Measurements from ENCODE around the gene PARP4. TPM values are rescaled to one million over a fixed set of nuclear protein-coding genes. Genes with fewer than 3 reads are reported as not detected.
A peak's percentile ranks its signal among the peaks of the same experiment; 100 is the strongest.

PARP4 gene
- total and polyA plus RNA-seq, 2 of the 13 experiments (the other 11 are each of a cell fraction or from before 2014, with no cell fraction given): 40.5 to 42.6 TPM

DNA sequence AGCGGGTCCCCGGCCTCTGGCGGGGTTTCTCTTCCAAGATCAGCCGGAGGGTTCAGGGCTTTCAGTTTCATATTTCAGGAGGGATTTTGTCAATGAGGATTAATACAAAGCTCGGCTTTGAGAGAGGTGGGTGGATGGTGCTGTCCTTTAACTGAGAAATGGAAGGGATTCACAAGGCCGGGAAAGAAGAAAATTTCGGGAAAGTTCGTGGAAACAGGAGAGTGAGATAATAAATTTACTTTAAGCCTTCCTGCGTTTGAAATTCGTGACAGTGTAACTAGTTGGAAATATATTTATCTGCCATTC is 283 bp upstream of the PARP4 start (continued):
- TF ChIP-seq ZNF556 (CRISPR knock-in tag; IDR thresholded peaks at IDR 0.05; ENCODE audit: borderline replicate concordance): no peak
- TF ChIP-seq ZSCAN22 (CRISPR knock-in tag; IDR thresholded peaks at IDR 0.05): no peak
- TF ChIP-seq, protein P1, sequence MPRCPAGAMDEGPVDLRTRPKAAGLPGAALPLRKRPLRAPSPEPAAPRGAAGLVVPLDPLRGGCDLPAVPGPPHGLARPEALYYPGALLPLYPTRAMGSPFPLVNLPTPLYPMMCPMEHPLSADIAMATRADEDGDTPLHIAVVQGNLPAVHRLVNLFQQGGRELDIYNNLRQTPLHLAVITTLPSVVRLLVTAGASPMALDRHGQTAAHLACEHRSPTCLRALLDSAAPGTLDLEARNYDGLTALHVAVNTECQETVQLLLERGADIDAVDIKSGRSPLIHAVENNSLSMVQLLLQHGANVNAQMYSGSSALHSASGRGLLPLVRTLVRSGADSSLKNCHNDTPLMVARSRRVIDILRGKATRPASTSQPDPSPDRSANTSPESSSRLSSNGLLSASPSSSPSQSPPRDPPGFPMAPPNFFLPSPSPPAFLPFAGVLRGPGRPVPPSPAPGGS (CRISPR knock-in tag; IDR thresholded peaks at IDR 0.05): no peak
- TF ChIP-seq NAIF1 (CRISPR knock-in tag; IDR thresholded peaks at IDR 0.05; ENCODE audit: borderline replicate concordance): no peak; the same call in 1 of the 2 replicates
- no peak for TF ChIP-seq EED (CRISPR knock-in tag; IDR thresholded peaks at IDR 0.05)
- no peak for TF ChIP-seq FLYWCH1 (CRISPR knock-in tag; IDR thresholded peaks at IDR 0.05)
- no peak for TF ChIP-seq CHCHD3 (CRISPR knock-in tag; IDR thresholded peaks at IDR 0.05)
- TF ChIP-seq SCMH1 (CRISPR knock-in tag; IDR thresholded peaks at IDR 0.05; ENCODE audit: borderline replicate concordance): no peak
- peak; percentile 53 for TF ChIP-seq POLR2G (IDR thresholded peaks at IDR 0.05; ENCODE audit: low read depth, low read length)
- no peak for TF ChIP-seq RBM39 (IDR thresholded peaks at IDR 0.05; ENCODE audit: low read depth, low read length, poor library complexity, severe bottlenecking)
- TF ChIP-seq MIER3 (CRISPR knock-in tag; IDR thresholded peaks at IDR 0.05; ENCODE audit: borderline replicate concordance): no peak
- TF ChIP-seq PITX1 (CRISPR knock-in tag; IDR thresholded peaks at IDR 0.05): no peak
- TF ChIP-seq, protein P2, sequence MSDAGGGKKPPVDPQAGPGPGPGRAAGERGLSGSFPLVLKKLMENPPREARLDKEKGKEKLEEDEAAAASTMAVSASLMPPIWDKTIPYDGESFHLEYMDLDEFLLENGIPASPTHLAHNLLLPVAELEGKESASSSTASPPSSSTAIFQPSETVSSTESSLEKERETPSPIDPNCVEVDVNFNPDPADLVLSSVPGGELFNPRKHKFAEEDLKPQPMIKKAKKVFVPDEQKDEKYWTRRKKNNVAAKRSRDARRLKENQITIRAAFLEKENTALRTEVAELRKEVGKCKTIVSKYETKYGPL (CRISPR knock-in tag; IDR thresholded peaks at IDR 0.05): no peak

DNA sequence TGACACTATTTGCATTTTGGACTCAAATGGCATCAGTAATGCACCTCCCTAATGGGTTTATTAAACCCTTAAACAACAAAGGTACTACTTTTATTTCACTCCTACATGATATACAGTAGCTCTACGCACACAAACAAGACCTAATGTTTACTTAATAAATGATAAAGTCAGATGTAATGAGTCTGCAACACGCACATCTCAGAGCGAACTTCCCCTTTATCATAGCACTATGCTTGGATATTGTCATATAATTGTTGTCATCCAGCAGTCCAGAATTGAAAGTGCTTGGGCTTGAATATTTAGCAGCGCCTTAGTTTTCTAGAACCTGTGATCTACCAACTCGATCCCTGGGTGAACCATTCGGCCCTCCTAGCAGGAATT is 772 bp downstream of the PARP4 start:
- in situ Hi-C loops (cut with HindIII; ENCODE audit: extremely low pct_ligation_motif_present, low pct_unique_long_range_greater_than_20kb) (no loop called here), intact Hi-C loops (cut with micrococcal nuclease; ENCODE audit: unreplicated experiment) (no loop called here)
- ChIA-PET CTCF (ENCODE audit: low intra/inter-chr PET ratio, low total read pairs) (no interaction called here), POLR2A (interaction anchor here (1.0 to 2.9 kb wide), 5 partner anchors 9 to 31 kb away, joined by 3 to 22 read pairs (median 5); no protein-coding TSS in a partner anchor)
- H4K20me1 ChIP-seq (ENCODE audit: insufficient read depth, low read length): no peaks in the 10 kb centered on the region
- peaks cover 45% of the 10 kb centered on the region for H3K79me2 ChIP-seq (ENCODE audit: insufficient read depth, low read length)
- peak overlapping the region; percentile 78 to 92 (median 87) for H3K4me3 ChIP-seq (replicated peaks in 1 of 3; ENCODE audit: insufficient read depth in 1 of 3, low read depth in 2 of 3, low read length in 3 of 3)
- H2AFZ ChIP-seq (ENCODE audit: low read length): no peak overlapping the region
- peak overlapping the region; percentile 98 for H3K27ac ChIP-seq (ENCODE audit: extremely low read length, insufficient read depth, low read length)
- H3K4me2 ChIP-seq (ENCODE audit: low read depth, low read length): peak overlapping the region; percentile 86
- peak overlapping the region; percentile 92 for H3K9ac ChIP-seq (ENCODE audit: insufficient read depth, low read depth, low read length)
- BruUV-seq (replicated peaks): TSS peak; percentile 71
- ATAC-seq: no peak; the same call in 2 of the 3 replicates
- H3K9me3 ChIP-seq (ENCODE audit: low read length): no peaks in the 10 kb centered on the region
- H3K4me1 ChIP-seq (ENCODE audit: insufficient read depth, low read length): peaks cover 32% of the 10 kb centered on the region
- WGBS (ENCODE audit: low lambda C conversion rate): 1% methylated on average over 6 of the region's 6 CpGs
- FAIRE-seq: no peak
- DNase-seq (ENCODE audit: low spot score): no peak
- no peaks in the 10 kb centered on the region; a peak in 2 of 5 replicates for H3K36me3 ChIP-seq (replicated peaks in 1 of 2; ENCODE audit: control insufficient read depth in 1 of 2, insufficient read depth in 2 of 2, low read length in 2 of 2)
- H3K27me3 ChIP-seq (ENCODE audit: control insufficient read depth in 1 of 2, insufficient read depth in 2 of 2, low read length in 2 of 2): no peaks in the 10 kb centered on the region; a peak in 1 of 5 replicates
- TF ChIP-seq, protein P3, sequence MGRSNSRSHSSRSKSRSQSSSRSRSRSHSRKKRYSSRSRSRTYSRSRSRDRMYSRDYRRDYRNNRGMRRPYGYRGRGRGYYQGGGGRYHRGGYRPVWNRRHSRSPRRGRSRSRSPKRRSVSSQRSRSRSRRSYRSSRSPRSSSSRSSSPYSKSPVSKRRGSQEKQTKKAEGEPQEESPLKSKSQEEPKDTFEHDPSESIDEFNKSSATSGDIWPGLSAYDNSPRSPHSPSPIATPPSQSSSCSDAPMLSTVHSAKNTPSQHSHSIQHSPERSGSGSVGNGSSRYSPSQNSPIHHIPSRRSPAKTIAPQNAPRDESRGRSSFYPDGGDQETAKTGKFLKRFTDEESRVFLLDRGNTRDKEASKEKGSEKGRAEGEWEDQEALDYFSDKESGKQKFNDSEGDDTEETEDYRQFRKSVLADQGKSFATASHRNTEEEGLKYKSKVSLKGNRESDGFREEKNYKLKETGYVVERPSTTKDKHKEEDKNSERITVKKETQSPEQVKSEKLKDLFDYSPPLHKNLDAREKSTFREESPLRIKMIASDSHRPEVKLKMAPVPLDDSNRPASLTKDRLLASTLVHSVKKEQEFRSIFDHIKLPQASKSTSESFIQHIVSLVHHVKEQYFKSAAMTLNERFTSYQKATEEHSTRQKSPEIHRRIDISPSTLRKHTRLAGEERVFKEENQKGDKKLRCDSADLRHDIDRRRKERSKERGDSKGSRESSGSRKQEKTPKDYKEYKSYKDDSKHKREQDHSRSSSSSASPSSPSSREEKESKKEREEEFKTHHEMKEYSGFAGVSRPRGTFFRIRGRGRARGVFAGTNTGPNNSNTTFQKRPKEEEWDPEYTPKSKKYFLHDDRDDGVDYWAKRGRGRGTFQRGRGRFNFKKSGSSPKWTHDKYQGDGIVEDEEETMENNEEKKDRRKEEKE (IDR thresholded peaks at IDR 0.05): no peak
- TF ChIP-seq, protein P4, sequence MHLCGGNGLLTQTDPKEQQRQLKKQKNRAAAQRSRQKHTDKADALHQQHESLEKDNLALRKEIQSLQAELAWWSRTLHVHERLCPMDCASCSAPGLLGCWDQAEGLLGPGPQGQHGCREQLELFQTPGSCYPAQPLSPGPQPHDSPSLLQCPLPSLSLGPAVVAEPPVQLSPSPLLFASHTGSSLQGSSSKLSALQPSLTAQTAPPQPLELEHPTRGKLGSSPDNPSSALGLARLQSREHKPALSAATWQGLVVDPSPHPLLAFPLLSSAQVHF (CRISPR knock-in tag; IDR thresholded peaks at IDR 0.05): 0 out of 2 replicates have a peak, but pooled peaks have one; percentile 16
- TF ChIP-seq JUNB (CRISPR knock-in tag; IDR thresholded peaks at IDR 0.05; ENCODE audit: borderline replicate concordance): 0 out of 2 replicates have a peak, but pooled peaks have one; percentile 0
- TF ChIP-seq, protein P5, sequence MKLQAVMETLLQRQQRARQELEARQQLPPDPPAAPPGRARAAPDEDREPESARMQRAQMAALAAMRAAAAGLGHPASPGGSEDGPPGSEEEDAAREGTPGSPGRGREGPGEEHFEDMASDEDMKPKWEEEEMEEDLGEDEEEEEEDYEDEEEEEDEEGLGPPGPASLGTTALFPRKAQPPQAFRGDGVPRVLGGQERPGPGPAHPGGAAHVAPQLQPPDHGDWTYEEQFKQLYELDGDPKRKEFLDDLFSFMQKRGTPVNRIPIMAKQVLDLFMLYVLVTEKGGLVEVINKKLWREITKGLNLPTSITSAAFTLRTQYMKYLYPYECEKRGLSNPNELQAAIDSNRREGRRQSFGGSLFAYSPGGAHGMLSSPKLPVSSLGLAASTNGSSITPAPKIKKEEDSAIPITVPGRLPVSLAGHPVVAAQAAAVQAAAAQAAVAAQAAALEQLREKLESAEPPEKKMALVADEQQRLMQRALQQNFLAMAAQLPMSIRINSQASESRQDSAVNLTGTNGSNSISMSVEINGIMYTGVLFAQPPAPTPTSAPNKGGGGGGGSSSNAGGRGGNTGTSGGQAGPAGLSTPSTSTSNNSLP (IDR thresholded peaks at IDR 0.05; ENCODE audit: low read depth, low read length): peak; percentile 67; the same call in 1 of the 2 replicates
